DOHH2 (cell line): Measurements from ENCODE around the gene SOX12.

Experiments used
- H3F3A ChIP-seq: fragments of 200-600 bp; sonication (generic), shearing (Covaris generic); 2 replicates; pipeline ENCODE4 v1.6.0; 2016; ENCODE audit warnings: antibody characterized with exemption, mild to moderate bottlenecking; ENCODE audit not compliant: control insufficient read depth, insufficient read depth
- H3K27ac ChIP-seq: fragments of 200-600 bp; sonication (generic); 2 replicates; pipeline ENCODE4 v1.5.1; 2014; ENCODE audit warnings: low read depth, mild to moderate bottlenecking, low read length, moderate library complexity
- H3K27me3 ChIP-seq: fragments of 200-600 bp; sonication (generic); 2 replicates; pipeline ENCODE4 v1.6.1; 2014; ENCODE audit warnings: mild to moderate bottlenecking, low read length, mixed read lengths; ENCODE audit not compliant: control insufficient read depth
- H3K36me3 ChIP-seq: fragments of 200-600 bp; sonication (generic); 2 replicates; pipeline ENCODE4 v1.6.1; 2014; ENCODE audit warnings: mild to moderate bottlenecking, low read length, moderate library complexity, mixed read lengths; ENCODE audit not compliant: control insufficient read depth
- H3K4me1 ChIP-seq: fragments of 200-600 bp; sonication (generic); 2 replicates; pipeline ENCODE4 v1.6.1; 2014; ENCODE audit warnings: mild to moderate bottlenecking, low read length, mixed read lengths; ENCODE audit not compliant: control insufficient read depth
- H3K4me2 ChIP-seq: fragments of 200-600 bp; sonication (generic); 2 replicates; pipeline ENCODE4 v1.6.0; 2014; ENCODE audit warnings: mild to moderate bottlenecking, low read length, moderate library complexity
- H3K4me3 ChIP-seq: fragments of 200-600 bp; sonication (generic); 2 replicates; pipeline ENCODE4 v1.5.1; 2014; ENCODE audit warnings: mild to moderate bottlenecking, low read length, mixed read lengths
- H3K79me2 ChIP-seq: fragments of 200-600 bp; sonication (generic); 2 replicates; pipeline ENCODE4 v1.6.1; 2014; ENCODE audit warnings: mild to moderate bottlenecking, low read length, mixed read lengths; ENCODE audit not compliant: control insufficient read depth
- H3K9me2 ChIP-seq: fragments of 200-600 bp; sonication (generic); replicated peaks from 2 replicates; pipeline ENCODE4 v1.6.1; 2014; ENCODE audit warnings: mild to moderate bottlenecking, low read length, mixed read lengths; ENCODE audit not compliant: control insufficient read depth
- H3K9me3 ChIP-seq: fragments of 200-600 bp; sonication (generic); 2 replicates; pipeline ENCODE4 v1.6.1; 2014; ENCODE audit warnings: antibody characterized with exemption, low read length, mixed read lengths; ENCODE audit not compliant: control insufficient read depth, insufficient read depth
- H4K20me1 ChIP-seq: fragments of 200-600 bp; sonication (generic); 2 replicates; pipeline ENCODE4 v1.6.0; 2014; ENCODE audit warnings: low read depth, mild to moderate bottlenecking, antibody characterized with exemption, low read length, moderate library complexity; ENCODE audit not compliant: control insufficient read depth, insufficient read depth
- CTCF ChIP-seq: fragments of 200-600 bp; sonication (generic); IDR thresholded peaks from one replicate; pipeline ENCODE4 v1.5.1; 2014; ENCODE audit warnings: antibody characterized with exemption, mild to moderate bottlenecking, low read depth, low read length; ENCODE audit not compliant: poor library complexity, severe bottlenecking
- EZH2phosphoT487 ChIP-seq: fragments of 200-600 bp; sonication (generic); IDR thresholded peaks from 2 replicates; pipeline ENCODE4 v1.6.1; 2017; ENCODE audit warnings: borderline replicate concordance, mild to moderate bottlenecking, antibody characterized with exemption, low read length, moderate library complexity, mixed read lengths

Gene SOX12

GRCh38 chr20:277496-277781 lies 47.9 kb upstream of the SOX12 start:
- no peak overlapping the region for H3K27ac ChIP-seq
- no peaks in the 10 kb centered on the region for H3K4me1 ChIP-seq
- no peaks in the 10 kb centered on the region for H3F3A ChIP-seq
- H3K36me3 ChIP-seq: peaks cover 18% of the 10 kb centered on the region; the same call in 1 of the 2 replicates
- no peak for TF ChIP-seq CTCF
- no peak for TF ChIP-seq EZH2phosphoT487
- H3K9me2 ChIP-seq: no peaks in the 10 kb centered on the region
- H3K27me3 ChIP-seq: no peaks in the 10 kb centered on the region
- no peaks in the 10 kb centered on the region for H3K9me3 ChIP-seq
- H3K79me2 ChIP-seq: no peaks in the 10 kb centered on the region
- H3K4me3 ChIP-seq: no peak overlapping the region
- H4K20me1 ChIP-seq: no peaks in the 10 kb centered on the region
- H3K4me2 ChIP-seq: no peak overlapping the region

- Histone ChIP-seq H3K9me3 (no peaks in the 10 kb centered on the region), H3K36me3 (peaks cover 18% of the 10 kb centered on the region; the same call in 1 of the 2 replicates), H3F3A (no peaks in the 10 kb centered on the region), H3K79me2 (no peaks in the 10 kb centered on the region), H3K4me3 (no peak overlapping the region), H3K9me2 (no peaks in the 10 kb centered on the region), H3K4me2 (no peak overlapping the region), H3K4me1 (no peaks in the 10 kb centered on the region), H3K27ac (no peak overlapping the region), H3K27me3 (no peaks in the 10 kb centered on the region), H4K20me1 (no peaks in the 10 kb centered on the region)
- TF ChIP-seq EZH2phosphoT487: no peak
- no peak for TF ChIP-seq CTCF
Observed at GRCh38 chr20:278181-278580, 47.2 kb upstream of the SOX12 start.

- H3K9me3 ChIP-seq: no peaks in the 10 kb centered on the region
- no peaks in the 10 kb centered on the region for H3F3A ChIP-seq
- no peak overlapping the region for H3K4me3 ChIP-seq
- H3K79me2 ChIP-seq: no peaks in the 10 kb centered on the region
- H4K20me1 ChIP-seq: no peaks in the 10 kb centered on the region
- H3K36me3 ChIP-seq: peaks cover 18% of the 10 kb centered on the region; the same call in 1 of the 2 replicates
- no peaks in the 10 kb centered on the region for H3K4me1 ChIP-seq
- H3K27ac ChIP-seq: no peak overlapping the region
- no peak overlapping the region for H3K4me2 ChIP-seq
- TF ChIP-seq CTCF (no peak), EZH2phosphoT487 (no peak)
- no peaks in the 10 kb centered on the region for H3K9me2 ChIP-seq
- no peaks in the 10 kb centered on the region for H3K27me3 ChIP-seq
Observed at GRCh38 chr20:278607-279571, 46.5 kb upstream of the SOX12 start.
